GM18951 (cell line): ENCODE measurements around the gene INTS1.
"Not testable (repeated sequence)": the region's sequence is repeated elsewhere in the genome, so short reads cannot be mapped to it uniquely, and the experiment has no call there.

Experiments
- POLR2A ChIP-seq: IDR thresholded peaks from 4 replicates; pipeline ENCODE4 v1.6.1; 2011; ENCODE audit warnings: mild to moderate bottlenecking; ENCODE audit not compliant: insufficient read length, insufficient read depth; ENCODE audit errors: extremely low read depth
- in situ Hi-C: fragments of 300-500 bp; cut with MboI; formaldehyde crosslinking; loops from one replicate; pipeline ENCODE4 v1.12.0; 2022; ENCODE audit warnings: low sequenced_read_pairs, mixed read lengths, inconsistent platforms; ENCODE audit not compliant: unreplicated experiment

The INTS1 gene

DNA sequence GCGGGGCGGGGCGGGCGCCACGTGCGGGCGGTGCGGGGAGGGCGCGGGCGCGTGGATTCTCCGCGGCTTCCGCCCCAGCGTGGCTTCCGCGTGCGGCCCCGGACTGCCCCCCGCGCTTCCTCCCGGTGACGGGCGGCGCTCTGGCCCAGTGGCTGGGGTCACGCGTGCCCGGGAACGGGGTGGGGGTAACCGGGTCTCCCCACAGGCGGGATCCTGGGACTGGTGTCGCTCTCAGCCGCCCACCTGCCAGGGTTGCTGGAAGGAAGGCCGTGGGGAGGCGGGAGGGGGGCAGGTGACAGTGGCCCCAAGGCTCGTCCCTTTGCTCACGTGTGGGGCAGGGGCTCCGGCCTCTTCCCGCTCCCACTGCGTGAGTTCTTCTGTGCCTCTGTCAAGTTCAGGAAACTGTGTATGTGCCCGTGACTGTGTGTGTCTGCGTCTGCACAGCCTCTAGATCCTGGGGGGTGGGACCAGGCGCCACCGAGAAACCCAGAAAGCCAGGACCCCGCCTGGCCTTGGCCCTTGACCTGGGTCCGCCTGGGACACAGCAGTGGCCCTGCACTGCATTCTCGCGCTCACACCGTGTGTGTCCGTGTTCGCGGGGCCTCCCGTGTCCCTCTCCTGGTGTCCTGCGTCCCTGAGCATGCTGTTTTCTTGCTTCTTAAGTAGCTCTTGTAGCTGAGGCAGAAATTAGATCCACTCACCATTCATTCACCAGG, 27.2 kb upstream of the INTS1 start:
- no peak for TF ChIP-seq POLR2A
- in situ Hi-C loops, result no loop called here

GRCh38 chr7:1530946-1531262, 26.7 kb upstream of the INTS1 start:
- in situ Hi-C loops, result no loop called here
- TF ChIP-seq POLR2A, result no peak

- in situ Hi-C loops, result no loop called here
Observed at GRCh38 chr7:1529383-1530116, 25.4 kb upstream of the INTS1 start.

GRCh38 chr7:1526271-1526754, 22.1 kb upstream of the INTS1 start:
- TF ChIP-seq POLR2A, result no peak
- in situ Hi-C loops, result no loop called here

More at GRCh38 chr7:1529383-1530116, 25.4 kb upstream of the INTS1 start:
- no peak for TF ChIP-seq POLR2A

DNA sequence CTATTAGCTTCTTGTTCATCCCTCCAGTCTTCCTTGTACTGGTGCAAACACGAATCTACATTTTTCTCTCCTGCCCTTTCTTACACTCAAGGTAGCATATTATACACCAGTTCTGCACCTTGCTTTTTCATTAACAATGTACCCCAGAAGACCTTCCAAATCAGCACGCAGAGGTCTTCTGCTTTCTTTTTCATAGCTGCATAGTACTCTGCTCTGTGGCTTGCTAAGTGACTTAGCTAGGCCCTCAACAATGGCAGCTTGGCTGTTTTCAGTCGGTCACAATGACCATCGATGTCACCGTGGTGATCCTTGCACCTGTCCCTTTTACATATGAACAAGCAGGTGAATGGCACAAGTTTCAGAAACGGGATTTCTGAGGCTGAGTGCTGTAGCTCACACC, 21.2 kb upstream of the INTS1 start:
- TF ChIP-seq POLR2A, result no peak
- in situ Hi-C loops, result no loop called here

GRCh38 chr7:1523844-1524243, 19.7 kb upstream of the INTS1 start:
- TF ChIP-seq POLR2A, result no peak
- in situ Hi-C loops, result no loop called here

DNA sequence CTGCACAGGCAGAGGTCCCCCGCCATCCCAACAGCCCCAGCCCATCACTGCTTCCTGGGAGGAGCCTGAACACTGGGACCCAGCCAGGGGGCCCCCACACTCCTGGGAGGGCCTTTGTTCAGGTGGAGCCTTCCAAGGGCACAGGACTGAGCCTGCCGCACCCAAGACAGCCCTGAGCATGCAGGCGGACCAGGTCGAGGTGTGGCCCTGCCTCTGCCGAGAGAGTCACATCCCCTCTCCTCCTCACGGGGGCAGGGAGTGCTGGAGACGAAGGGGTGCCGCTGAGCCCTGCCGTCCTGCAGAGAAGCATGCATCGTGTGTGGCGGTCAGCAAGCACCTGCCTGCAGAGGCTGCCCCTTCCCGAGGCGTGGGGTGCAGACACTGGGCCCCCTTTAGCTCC, 19.0 kb upstream of the INTS1 start:
- in situ Hi-C loops, result no loop called here
- TF ChIP-seq POLR2A, result no peak

GRCh38 chr7:1521456-1521855, 17.3 kb upstream of the INTS1 start:
- no peak for TF ChIP-seq POLR2A
- in situ Hi-C loops, result no loop called here

DNA sequence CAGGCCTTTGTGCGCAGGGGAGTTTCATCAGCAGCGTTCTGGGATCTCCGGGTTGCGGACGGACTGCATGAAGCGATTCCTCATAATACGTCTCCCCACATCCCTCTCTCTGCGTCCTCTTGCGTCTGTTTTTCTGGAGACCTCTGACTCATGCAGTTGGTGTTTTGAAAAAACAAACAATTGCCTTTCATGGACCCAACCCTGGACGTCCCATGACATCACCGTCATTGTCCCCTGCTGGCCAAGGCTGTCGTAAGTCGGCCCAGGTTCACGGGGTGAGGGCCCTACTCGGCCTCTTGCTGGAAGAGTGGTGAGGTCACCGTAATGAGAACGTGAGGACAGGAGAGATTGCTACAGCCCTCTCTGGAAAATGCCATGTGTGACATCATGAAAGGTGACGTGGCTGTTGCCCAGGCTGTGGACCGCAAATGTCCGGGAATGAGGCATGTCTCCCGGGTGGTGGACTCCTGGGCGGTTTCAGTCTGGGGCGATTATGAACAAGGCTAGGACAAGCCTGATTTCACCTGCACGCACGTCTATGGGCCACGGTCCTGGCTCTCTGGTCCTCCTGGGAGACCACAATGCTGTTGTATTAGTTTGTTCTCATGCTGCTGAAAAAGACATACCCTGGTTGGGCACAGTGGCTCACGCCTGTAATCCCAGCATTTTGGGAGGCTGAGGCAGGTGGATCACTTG, 16.5 kb upstream of the INTS1 start:
- in situ Hi-C loops, result no loop called here
- no peak for TF ChIP-seq POLR2A

GRCh38 chr7:1519322-1519922, 15.2 kb upstream of the INTS1 start:
- in situ Hi-C loops, result not testable (repeated sequence)

DNA sequence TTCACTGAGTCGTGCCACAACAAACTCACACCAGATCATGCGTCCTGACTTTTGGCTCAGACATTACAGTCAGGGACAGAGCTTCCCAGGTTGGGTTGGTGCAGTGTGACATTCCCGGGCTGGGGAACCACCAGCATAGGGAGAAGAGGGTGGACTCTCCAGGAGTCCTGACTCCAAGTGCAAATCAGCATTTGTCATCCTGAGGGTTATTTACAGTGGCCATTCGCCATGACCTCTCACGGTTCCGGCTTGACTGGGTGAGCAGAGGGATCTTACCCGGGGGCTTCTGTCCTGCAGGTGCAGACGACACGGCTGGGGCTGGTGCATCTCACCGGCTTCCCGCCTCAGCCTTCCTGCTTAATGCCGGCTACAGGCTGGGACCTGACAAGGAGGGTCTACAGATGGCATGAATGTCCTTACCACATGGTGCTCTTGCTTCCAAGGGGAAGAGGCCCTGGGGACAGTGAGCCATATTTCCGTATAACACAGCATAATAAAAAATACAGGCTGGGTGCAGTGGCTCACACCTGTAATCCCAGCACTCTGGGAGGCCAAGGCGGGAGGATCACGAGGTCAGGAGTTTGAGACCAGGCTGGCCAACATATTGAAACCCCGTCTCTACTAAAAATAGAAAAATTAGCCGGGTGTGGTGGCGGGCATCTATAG, 12.5 kb upstream of the INTS1 start:
- in situ Hi-C loops, result no loop called here
- TF ChIP-seq POLR2A, result no peak

DNA sequence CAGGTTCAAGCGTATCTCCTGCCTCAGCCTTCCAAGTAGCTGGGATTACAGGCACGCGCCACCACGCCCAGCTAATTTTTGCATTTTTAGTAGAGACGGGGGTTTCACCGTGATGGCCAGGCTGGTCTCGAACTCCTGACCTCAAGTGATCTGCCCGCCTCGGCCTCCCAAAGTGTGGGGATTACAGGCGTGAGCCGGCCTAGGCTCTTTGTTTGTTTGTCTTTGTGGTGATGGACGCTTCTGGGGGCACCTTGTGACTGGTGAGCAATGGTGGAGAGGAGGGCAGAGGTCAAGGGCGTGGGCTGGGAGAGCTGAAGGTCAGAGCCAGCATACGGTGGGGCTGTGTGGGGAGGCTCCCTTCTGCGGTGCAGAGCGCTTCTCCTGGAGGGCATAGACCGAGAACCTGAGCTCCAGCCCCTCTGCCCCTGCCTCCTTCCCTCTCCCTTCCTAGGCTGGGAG, 11.3 kb upstream of the INTS1 start:
- in situ Hi-C loops, result not testable (repeated sequence)

GRCh38 chr7:1514995-1515401, 10.8 kb upstream of the INTS1 start:
- TF ChIP-seq POLR2A, result no peak
- in situ Hi-C loops, result no loop called here

DNA sequence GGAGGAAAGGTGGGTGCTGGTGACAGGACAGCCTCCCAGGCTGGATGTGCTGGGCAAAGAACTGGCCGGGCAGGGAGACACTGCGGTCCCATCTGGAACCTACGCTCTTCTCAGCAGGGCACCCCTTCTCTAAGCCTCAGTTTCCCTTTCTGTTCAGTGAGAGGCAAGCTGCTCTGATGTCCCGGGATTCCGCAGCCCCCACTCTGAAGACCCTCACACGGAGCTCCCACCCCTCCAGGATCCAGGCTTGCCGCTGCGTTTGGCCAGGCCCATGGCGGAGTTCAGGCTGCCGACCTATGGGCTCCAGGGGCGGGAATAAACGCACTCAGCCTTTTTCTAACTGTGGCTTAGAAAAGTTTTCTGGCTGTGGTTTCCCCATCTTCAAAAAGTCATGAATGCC, 10.2 kb upstream of the INTS1 start:
- TF ChIP-seq POLR2A, result no peak
- in situ Hi-C loops, result no loop called here
